Panc1 (cell line): ENCODE measurements around the gene TBC1D16.

ENCODE experiments used
- TCF7L2 ChIP-seq: IDR thresholded peaks from 2 replicates; pipeline ENCODE4 v1.6.1; 2011; ENCODE audit warnings: mild to moderate bottlenecking, low read depth, low read length, inconsistent platforms
- TF ChIP-seq, protein P1 (sequence below), 2 experiments: IDR thresholded peaks; 2 replicates each; pipeline ENCODE4 v1.6.1; 2011 to 2012; ENCODE audit warnings: low read depth in 2 of 2, control low read depth in 1 of 2, low read length in 1 of 2, mild to moderate bottlenecking in 1 of 2, moderate library complexity in 1 of 2; ENCODE audit not compliant: insufficient read depth in 1 of 2

DNA sequence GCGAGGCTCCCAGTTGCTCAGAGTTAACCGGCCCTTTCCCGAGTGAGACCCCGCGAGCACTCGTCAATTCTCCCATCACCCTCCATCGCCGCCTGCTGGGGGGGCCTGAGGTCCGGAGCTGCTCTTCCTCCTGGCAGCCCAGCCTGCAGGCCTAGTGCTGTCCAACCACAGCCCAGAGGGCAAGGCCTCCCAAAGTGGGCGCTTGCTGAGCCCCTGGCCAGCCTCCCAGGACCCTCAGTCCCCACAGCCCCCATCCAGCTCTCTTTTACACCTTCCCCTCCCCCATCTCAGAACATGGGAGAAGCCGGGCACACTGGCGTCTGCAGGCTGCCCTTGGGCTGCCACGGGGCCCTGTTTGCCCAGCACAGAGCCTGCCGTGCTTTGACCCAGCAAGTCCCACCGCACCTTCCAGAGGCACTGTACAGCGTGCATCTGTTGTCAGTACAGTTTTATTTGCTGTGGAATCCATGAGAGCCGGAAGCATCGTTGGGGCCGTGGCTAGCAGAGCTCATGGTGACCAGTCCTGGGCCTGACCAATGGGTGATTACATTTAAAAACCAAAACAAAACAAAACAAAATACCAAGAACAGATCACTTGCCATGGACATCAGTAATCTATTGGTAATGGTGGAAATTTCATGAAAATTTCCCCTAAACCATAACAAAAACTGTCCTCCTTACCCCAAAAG lies 100.3 kb downstream of the TBC1D16 start:
- TF ChIP-seq, protein P1, sequence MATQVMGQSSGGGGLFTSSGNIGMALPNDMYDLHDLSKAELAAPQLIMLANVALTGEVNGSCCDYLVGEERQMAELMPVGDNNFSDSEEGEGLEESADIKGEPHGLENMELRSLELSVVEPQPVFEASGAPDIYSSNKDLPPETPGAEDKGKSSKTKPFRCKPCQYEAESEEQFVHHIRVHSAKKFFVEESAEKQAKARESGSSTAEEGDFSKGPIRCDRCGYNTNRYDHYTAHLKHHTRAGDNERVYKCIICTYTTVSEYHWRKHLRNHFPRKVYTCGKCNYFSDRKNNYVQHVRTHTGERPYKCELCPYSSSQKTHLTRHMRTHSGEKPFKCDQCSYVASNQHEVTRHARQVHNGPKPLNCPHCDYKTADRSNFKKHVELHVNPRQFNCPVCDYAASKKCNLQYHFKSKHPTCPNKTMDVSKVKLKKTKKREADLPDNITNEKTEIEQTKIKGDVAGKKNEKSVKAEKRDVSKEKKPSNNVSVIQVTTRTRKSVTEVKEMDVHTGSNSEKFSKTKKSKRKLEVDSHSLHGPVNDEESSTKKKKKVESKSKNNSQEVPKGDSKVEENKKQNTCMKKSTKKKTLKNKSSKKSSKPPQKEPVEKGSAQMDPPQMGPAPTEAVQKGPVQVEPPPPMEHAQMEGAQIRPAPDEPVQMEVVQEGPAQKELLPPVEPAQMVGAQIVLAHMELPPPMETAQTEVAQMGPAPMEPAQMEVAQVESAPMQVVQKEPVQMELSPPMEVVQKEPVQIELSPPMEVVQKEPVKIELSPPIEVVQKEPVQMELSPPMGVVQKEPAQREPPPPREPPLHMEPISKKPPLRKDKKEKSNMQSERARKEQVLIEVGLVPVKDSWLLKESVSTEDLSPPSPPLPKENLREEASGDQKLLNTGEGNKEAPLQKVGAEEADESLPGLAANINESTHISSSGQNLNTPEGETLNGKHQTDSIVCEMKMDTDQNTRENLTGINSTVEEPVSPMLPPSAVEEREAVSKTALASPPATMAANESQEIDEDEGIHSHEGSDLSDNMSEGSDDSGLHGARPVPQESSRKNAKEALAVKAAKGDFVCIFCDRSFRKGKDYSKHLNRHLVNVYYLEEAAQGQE (IDR thresholded peaks at IDR 0.05; ENCODE audit: insufficient read depth in 1 of 2, low read depth in 2 of 2, low read length in 1 of 2) = no peak
- TF ChIP-seq TCF7L2 = no peak
